ENCODE measurements around the gene FTL. TPM values are rescaled to one million over a fixed set of nuclear protein-coding genes. Genes with fewer than 3 reads are reported as not detected.

FTL gene
- total RNA-seq, 1 donor from 2014 or later = 4,020 TPM

- peak; percentile 96 for DNase-seq (ENCODE audit: low read depth)
- no peaks in the 10 kb centered on the region for H3K36me3 ChIP-seq (ENCODE audit: insufficient read depth, low read length)
- peak; percentile 56 for FAIRE-seq
Measured at GRCh38 chr19:48993175-48994034, 28.3 kb downstream of the FTL start, which contains the start of the genes GYS1 and RUVBL2. TSS of gene GYS1 (minus strand) at chr19:48993309. CDS start at chr19:48993112, 197 bp downstream. TSS of gene RUVBL2 (plus strand) at chr19:48993887. CDS start at chr19:48993912, 25 bp downstream.

GRCh38 chr19:48994035-48994386 lies 28.9 kb downstream of the FTL start:
- Mint-ChIP-seq H3K4me3 (ENCODE audit: unreplicated experiment) (peak overlapping the region; percentile 99), H3K9me3 (ENCODE audit: unreplicated experiment) (peaks cover 2% of the 10 kb centered on the region), H3K27ac (ENCODE audit: unreplicated experiment) (peak overlapping the region; percentile 93), H3K36me3 (ENCODE audit: low read depth, unreplicated experiment) (peaks cover 7% of the 10 kb centered on the region), H3K27me3 (ENCODE audit: low read depth, unreplicated experiment) (no peaks in the 10 kb centered on the region), H3K4me1 (ENCODE audit: low read depth, unreplicated experiment) (peaks cover 31% of the 10 kb centered on the region)
- Histone ChIP-seq H3K4me1 (ENCODE audit: insufficient read depth, low read length) (peaks cover 23% of the 10 kb centered on the region), H2AFZ (ENCODE audit: low read depth, low read length) (peak overlapping the region; percentile 78), H3K4me2 (ENCODE audit: low read length) (peak overlapping the region; percentile 93), H3K27ac (ENCODE audit: low read depth, low read length) (peak overlapping the region; percentile 83), H3K9ac (ENCODE audit: low read length) (peak overlapping the region; percentile 93), H3K79me2 (ENCODE audit: insufficient read depth, low read length) (peaks cover 76% of the 10 kb centered on the region), H3K27me3 (ENCODE audit: insufficient read depth, low read length) (no peaks in the 10 kb centered on the region), H3K4me3 (ENCODE audit: insufficient read depth, low read depth, low read length) (peak overlapping the region; percentile 80), H3K9me3 (ENCODE audit: insufficient read depth, low read depth, low read length) (no peaks in the 10 kb centered on the region), H3K36me3 (ENCODE audit: insufficient read depth, low read length) (no peaks in the 10 kb centered on the region), H4K20me1 (ENCODE audit: insufficient read depth, low read length) (peaks cover 44% of the 10 kb centered on the region)
- no peak for DNase-seq (ENCODE audit: low read depth)
- no peak for TF ChIP-seq CTCF (IDR thresholded peaks at IDR 0.05; ENCODE audit: insufficient read depth, low read depth, low read length)
- no peak for TF ChIP-seq EZH2 (IDR thresholded peaks at IDR 0.05; ENCODE audit: insufficient read depth, low read length)
- no peak for FAIRE-seq

More at GRCh38 chr19:48993175-48994034, 28.3 kb downstream of the FTL start, which contains the start of the genes GYS1 and RUVBL2:
- H2AFZ ChIP-seq (ENCODE audit: low read depth, low read length) = peak within 1 kb of the TSS; percentile 78
- no peak for TF ChIP-seq EZH2 (IDR thresholded peaks at IDR 0.05; ENCODE audit: insufficient read depth, low read length)
- peak; percentile 63 for TF ChIP-seq CTCF (IDR thresholded peaks at IDR 0.05; ENCODE audit: insufficient read depth, low read depth, low read length)
- H3K27ac ChIP-seq (ENCODE audit: low read depth, low read length) = peak within 1 kb of the TSS; percentile 83
- no peaks in the 10 kb centered on the region for H3K27me3 ChIP-seq (ENCODE audit: insufficient read depth, low read length)
- H3K9me3 ChIP-seq (ENCODE audit: insufficient read depth, low read depth, low read length) = no peaks in the 10 kb centered on the region
- peaks cover 2% of the 10 kb centered on the region for H3K9me3 Mint-ChIP-seq (ENCODE audit: unreplicated experiment)
- peaks cover 74% of the 10 kb centered on the region for H3K79me2 ChIP-seq (ENCODE audit: insufficient read depth, low read length)
- H3K4me1 ChIP-seq (ENCODE audit: insufficient read depth, low read length) = peaks cover 23% of the 10 kb centered on the region
- no peaks in the 10 kb centered on the region for H3K27me3 Mint-ChIP-seq (ENCODE audit: low read depth, unreplicated experiment)
- peak within 1 kb of the TSS; percentile 93 for H3K9ac ChIP-seq (ENCODE audit: low read length)
- peaks cover 44% of the 10 kb centered on the region for H4K20me1 ChIP-seq (ENCODE audit: insufficient read depth, low read length)
- peaks cover 7% of the 10 kb centered on the region for H3K36me3 Mint-ChIP-seq (ENCODE audit: low read depth, unreplicated experiment)
- peak within 1 kb of the TSS; percentile 80 for H3K4me3 ChIP-seq (ENCODE audit: insufficient read depth, low read depth, low read length)
- peak within 1 kb of the TSS; percentile 99 for H3K4me3 Mint-ChIP-seq (ENCODE audit: unreplicated experiment)
- peak within 1 kb of the TSS; percentile 93 for H3K4me2 ChIP-seq (ENCODE audit: low read length)
- peak within 1 kb of the TSS; percentile 97 for H3K27ac Mint-ChIP-seq (ENCODE audit: unreplicated experiment)
- H3K4me1 Mint-ChIP-seq (ENCODE audit: low read depth, unreplicated experiment) = peaks cover 31% of the 10 kb centered on the region
